GM12872 (cell line): ENCODE results near the gene LYZL1.

Experiments used
- TF ChIP-seq, protein P1 (sequence below): IDR thresholded peaks from 3 replicates; pipeline ENCODE4 v1.5.1; 2011; ENCODE audit warnings: low read depth, mild to moderate bottlenecking, low read length, moderate library complexity; ENCODE audit not compliant: insufficient read depth

The LYZL1 gene

DNA sequence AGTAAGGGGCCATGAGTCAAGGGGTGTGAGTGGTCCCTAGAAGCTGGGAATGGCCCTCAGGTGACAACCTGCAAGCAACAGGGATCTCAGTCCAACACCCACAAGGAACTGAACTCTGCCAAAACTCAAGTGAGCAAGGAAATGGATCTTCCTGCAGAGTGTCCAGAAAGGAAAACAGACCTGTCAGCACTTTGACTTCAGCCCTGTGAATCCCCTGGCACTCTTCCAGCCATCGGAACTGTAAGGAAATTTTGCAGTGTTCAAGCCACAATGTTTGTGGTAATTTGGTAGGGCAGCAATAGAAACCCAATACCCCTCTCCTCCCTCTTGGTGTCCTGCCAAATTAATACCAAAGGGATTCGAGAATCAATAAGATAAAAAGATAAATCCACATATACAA is 6.9 kb downstream of the LYZL1 start:
- TF ChIP-seq, protein P1, sequence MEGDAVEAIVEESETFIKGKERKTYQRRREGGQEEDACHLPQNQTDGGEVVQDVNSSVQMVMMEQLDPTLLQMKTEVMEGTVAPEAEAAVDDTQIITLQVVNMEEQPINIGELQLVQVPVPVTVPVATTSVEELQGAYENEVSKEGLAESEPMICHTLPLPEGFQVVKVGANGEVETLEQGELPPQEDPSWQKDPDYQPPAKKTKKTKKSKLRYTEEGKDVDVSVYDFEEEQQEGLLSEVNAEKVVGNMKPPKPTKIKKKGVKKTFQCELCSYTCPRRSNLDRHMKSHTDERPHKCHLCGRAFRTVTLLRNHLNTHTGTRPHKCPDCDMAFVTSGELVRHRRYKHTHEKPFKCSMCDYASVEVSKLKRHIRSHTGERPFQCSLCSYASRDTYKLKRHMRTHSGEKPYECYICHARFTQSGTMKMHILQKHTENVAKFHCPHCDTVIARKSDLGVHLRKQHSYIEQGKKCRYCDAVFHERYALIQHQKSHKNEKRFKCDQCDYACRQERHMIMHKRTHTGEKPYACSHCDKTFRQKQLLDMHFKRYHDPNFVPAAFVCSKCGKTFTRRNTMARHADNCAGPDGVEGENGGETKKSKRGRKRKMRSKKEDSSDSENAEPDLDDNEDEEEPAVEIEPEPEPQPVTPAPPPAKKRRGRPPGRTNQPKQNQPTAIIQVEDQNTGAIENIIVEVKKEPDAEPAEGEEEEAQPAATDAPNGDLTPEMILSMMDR, result no peak

DNA sequence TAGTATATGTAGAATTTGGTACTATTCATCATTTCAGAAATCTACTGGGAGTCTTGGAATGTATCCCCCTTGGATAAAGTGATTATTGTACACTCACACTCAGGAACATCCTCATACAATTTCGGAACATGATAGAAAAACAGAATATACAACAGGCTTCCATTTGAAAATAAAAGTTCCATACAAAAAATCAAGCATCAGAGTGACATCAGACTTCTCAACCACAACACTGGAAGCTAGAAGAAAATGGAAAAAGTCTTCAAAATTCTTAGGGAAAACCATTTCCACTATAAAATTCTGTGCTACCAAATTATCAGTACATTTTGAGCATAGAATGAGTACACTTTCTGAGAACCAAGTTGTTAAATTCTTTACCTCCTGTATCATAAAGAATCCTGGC is 8.8 kb downstream of the LYZL1 start:
- TF ChIP-seq, protein P1, result no peak

DNA sequence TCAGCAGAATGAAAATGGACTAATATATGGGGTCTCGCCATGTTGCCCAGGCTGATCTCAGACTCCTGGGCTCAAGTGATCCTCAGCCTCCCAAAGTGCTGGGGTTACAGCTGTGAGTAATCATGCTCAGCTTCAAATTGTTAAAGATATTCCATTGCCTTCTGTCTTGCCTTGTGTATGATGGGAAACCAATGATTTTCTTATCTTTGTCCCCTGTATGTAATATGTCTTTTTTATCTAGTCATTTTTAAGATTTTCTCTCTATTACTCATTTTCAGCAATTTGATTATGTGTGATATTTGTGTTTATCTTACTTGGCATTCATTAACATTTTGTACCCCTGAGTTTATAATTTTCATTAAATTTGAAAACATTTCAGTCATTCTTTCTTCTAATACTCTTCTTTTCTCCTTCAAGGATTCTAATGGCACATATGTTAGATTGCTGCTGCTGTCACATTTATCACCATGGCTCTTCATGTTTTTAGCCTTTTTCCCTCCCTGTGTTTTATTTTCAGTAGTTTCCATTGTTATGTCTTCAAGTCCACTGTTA is 12.6 kb downstream of the LYZL1 start:
- TF ChIP-seq, protein P1, result no peak

DNA sequence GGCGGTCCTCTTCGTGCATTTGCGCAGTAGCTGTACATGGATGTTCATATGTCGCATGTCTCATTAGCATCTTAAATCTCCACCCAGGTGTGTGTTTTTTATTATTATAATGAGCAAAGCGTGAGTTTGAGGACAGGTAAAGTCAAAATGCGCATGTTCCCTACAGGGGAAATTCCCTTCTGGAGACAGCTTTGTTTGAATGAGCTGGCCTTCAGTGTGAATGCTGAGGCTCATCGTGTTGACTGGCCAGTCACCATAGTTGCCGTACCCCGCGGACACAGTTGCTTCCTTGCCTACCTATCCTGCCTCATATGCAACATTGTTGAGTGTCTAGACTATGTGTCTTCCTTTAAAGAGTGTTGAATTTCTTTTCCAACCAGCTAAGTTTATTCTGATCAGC is 13.6 kb downstream of the LYZL1 start:
- TF ChIP-seq, protein P1, result no peak

GRCh38 chr10:29304264-29304994 is 15.6 kb downstream of the LYZL1 start:
- TF ChIP-seq, protein P1, result peak; percentile 68

DNA sequence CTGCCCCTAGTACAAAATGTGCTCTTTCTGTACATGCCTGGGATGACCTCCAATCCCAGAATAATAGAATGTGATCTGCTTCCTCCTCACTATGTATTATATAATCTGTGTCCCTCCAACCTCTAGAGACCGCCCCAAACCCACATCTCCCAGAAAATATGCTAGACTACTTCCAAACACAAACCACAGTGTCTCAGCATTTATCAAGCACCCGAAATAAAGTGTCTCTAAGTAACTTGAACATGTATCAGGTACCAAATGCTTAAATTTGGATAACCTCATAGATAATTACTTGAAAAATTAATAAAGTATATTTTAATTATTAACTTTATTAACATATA is 16.1 kb downstream of the LYZL1 start:
- TF ChIP-seq, protein P1, result no peak

DNA sequence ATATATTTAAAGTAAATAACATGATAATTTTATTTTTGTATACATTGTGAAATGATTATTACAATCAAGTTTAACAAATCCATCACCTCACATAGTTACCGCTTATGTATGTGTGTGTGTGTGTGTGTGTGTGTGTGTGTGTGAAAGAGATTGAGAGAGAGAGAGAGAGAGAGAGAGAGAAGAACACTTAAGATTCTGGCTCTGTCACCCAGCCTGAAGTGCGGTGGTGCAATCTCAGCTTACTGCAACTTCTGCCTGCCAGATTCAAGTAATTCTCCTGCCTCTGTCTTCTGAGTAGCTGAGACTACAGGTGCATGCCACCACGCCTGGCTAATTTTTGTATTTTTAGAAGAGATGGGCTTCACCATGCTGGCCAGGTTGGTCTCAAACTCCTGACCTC is 17.8 kb downstream of the LYZL1 start:
- TF ChIP-seq, protein P1, result no peak
